ELF-1 (cell line): ENCODE measurements around the gene NCSTN.

ENCODE experiments used
- DNase-seq: peaks from one replicate; pipeline ENCODE4 v3.0.0-alpha.2; 2016; ENCODE audit warnings: low read depth, low spot score

Gene NCSTN

GRCh38 chr1:160351629-160352028, 8.4 kb downstream of the NCSTN start:
- DNase-seq, result no peak

DNA sequence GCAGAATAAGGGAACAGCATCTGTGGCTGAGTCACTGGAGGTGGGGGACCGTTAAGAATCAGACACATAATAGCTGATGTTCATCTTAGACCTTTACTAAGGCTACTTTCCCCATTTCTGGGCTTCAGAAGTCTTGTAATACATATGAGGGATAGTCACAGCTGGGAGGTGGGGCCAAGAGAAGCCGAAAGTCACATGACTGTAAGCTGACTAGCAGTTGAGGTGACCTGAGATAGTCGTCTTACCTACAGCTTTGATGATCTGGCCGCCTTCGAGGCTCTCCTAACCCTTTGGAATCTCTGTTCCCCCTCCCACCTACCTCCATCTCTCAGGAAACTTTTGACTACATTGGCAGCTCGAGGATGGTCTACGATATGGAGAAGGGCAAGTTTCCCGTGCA, 9.4 kb downstream of the NCSTN start:
- no peak for DNase-seq

DNA sequence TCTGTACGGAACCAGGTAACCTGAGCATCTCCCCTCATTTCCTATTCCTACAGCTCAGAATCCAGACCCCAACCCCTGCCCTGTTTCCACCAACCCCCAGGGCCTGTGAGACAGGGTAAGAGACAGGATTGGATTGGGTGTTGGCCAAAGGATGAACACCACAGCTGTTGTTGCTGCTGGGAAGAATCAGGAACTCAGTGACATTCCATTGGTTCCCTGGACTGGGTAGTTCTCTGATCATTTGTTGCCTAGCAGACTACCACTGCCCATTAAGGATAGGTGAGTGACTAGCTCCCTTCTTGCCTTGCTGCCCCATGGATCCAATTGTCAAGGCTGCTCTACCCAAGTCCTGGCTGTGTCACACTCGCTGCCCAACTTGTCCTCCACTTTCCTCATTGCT, 10.0 kb downstream of the NCSTN start:
- DNase-seq, result no peak

GRCh38 chr1:160354388-160354985, 11.3 kb downstream of the NCSTN start:
- DNase-seq, result peak; percentile 53

- DNase-seq, result no peak
Measured at GRCh38 chr1:160357286-160358002, 14.3 kb downstream of the NCSTN start.

DNA sequence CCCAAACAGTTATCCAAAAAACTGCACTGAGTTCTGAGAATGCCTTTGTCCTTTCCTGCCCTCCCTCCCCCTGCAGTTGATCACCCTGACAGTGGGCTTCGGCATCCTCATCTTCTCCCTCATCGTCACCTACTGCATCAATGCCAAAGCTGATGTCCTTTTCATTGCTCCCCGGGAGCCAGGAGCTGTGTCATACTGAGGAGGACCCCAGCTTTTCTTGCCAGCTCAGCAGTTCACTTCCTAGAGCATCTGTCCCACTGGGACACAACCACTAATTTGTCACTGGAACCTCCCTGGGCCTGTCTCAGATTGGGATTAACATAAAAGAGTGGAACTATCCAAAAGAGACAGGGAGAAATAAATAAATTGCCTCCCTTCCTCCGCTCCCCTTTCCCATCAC, 14.9 kb downstream of the NCSTN start:
- DNase-seq, result no peak

- DNase-seq, result no peak
Measured at GRCh38 chr1:160359559-160360226, 16.5 kb downstream of the NCSTN start.

DNA sequence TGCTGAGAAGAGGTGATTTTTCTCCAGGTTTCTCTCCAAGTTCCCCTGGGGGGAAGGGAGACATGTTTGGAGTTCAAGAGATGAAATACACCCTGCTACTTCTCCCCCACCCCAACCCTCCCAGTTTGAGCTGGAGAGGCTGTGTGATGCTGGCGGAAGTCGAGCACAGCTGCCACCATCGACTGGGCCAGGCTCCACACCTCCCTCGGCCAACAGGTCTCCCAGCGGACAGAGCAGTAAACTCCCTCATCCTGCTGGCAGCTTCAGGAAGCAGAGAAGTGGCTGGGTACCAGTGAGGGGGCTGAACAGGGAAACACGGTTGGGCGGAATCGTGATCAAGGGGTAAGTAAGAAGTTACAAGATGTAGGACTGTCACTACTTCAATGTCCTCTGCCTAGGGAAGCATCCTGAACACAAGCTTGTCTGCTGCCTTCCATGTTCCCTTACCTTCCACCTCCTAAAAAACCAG, 17.1 kb downstream of the NCSTN start:
- no peak for DNase-seq

DNA sequence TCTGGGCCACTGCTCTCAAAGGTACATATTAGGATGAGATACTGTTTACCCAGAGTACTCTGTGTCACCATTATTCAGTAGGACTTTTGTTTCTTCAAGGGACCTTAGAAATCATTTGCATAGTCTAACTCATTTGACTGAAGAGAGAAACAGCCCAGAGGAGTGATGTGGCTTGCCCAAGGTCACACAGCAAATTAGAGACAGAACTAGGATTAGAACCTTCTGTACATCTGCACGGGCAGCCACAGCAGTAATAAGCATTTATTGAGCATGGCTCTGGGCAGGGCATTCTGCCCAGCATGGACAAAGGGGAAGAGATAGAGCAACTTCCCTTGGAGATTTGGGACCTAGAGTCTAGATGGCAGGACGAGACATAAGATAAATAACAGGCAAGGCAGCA, 18.0 kb downstream of the NCSTN start:
- DNase-seq, result no peak

DNA sequence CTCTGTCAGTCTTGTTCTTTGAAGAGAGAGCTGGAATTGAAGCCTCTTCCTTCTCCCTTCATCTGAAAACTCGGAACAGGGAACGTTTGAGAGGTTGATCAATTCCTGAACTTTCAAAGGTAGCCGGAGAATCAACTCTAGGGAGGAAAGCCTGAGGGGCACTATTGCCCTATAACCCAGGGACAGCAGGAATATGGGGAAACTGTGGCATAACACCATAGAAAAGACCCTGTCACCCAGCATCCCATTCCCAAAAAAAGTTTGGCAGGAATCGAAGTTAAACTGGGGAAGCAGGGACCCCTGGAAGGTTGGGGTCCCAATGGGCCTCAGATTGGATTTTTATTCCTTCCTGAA, 18.6 kb downstream of the NCSTN start:
- DNase-seq, result no peak

- peak; percentile 88 for DNase-seq
Measured at GRCh38 chr1:160362168-160362957, 19.2 kb downstream of the NCSTN start.

DNA sequence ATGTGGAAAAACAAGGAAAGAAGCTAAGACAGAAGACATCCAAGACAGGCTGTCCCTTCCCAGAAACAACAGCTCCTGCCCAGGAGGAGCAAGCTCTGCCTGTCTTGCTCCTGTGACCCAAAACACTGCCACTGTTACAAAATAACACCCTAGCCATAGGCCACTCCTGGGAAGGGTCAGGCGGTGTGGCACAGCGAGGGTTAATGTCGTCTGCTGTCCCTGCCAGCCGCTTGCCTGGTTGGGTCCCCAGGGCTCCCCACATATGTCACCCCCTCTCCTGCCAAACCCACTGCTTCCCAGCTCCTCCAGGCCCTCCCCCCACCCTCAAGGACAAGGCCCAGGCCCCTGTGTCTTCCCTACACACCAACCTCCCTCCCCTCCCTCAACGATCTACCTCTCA, 19.8 kb downstream of the NCSTN start:
- DNase-seq, result no peak

GRCh38 chr1:160363951-160364735, 21.0 kb downstream of the NCSTN start:
- DNase-seq, result no peak

DNA sequence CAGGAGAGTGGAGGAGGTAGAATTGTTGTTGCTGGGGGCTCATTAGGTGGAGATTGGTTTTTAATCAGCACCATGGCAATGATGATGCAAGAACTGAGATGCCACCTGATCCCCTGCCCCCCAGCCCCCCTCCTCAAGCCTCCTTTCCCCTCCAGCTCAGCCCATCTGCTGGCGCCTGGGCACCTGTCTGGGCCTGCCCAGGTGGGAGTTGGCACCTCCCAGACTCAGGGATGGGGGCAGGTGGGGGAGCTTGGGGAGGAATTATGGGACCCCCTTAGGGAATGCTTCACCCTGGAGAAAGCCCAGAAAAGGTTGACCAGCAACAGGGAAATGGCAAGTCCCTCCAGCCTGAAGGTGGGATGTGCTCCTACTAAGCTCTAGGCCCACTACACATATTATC, 22.1 kb downstream of the NCSTN start:
- DNase-seq, result no peak

DNA sequence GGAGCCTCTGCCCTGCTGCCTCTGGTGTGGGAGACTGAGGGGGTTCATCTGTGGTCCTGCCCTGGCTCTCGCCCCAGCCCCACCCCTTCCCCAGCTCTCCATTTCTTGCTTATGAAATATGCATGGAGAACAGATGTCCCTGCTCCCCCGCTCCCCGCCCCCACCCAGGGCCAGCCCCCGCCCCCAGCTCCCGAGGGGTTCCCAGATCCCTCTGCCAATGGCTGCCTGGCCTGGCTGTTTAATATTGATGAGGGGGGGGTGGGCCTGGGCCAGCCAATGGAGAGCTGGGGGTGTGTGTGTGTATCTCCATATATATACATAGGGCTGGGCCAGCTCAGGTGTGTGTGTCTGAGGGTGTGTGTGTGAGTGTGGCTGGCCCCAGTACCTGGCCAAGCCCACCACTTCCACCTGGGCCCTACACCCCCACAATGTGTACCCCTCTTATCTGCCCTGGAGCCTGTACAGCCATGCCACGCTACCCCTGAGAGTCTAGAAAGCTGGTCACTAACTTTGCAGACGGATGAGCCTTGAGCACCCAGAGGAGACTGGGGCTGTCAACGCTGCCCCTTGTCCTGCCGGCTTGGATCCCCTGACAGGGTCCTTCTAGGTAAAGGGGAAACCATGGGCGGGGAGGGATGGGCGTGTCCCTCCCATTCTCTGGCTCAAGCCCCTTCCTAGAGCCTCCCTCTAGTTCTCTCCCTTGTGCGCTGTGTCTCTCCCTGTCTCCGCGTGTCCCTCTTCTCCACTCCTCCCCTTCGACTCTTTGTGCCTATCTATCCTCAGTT, 23.7 kb downstream of the NCSTN start, which contains the start of gene NHLH1:
Gene NHLH1, plus strand, starts transcription at position 341 of the 785 bp plus-strand sequence. CDS start 3,661 bp downstream, outside the sequence.
- DNase-seq, result no peak

DNA sequence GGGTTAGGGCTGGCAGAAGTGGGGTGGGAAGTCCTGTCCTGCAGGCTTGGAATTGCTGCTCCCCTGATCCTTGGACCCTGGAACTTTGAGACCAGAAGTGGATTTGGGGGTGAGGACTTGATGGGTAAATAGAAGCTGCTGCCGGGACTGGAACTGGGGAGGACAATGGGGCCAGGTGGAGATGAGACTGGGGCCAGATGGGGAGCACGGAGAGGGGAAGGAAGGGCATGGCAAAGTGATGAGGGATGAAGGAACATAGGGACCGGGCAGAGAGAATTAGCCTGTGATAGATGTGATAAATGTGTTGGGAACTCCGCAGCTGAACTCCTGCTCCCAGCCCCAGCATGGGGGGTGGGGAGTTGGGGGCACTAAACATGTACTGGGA, 24.3 kb downstream of the NCSTN start:
- no peak for DNase-seq

DNA sequence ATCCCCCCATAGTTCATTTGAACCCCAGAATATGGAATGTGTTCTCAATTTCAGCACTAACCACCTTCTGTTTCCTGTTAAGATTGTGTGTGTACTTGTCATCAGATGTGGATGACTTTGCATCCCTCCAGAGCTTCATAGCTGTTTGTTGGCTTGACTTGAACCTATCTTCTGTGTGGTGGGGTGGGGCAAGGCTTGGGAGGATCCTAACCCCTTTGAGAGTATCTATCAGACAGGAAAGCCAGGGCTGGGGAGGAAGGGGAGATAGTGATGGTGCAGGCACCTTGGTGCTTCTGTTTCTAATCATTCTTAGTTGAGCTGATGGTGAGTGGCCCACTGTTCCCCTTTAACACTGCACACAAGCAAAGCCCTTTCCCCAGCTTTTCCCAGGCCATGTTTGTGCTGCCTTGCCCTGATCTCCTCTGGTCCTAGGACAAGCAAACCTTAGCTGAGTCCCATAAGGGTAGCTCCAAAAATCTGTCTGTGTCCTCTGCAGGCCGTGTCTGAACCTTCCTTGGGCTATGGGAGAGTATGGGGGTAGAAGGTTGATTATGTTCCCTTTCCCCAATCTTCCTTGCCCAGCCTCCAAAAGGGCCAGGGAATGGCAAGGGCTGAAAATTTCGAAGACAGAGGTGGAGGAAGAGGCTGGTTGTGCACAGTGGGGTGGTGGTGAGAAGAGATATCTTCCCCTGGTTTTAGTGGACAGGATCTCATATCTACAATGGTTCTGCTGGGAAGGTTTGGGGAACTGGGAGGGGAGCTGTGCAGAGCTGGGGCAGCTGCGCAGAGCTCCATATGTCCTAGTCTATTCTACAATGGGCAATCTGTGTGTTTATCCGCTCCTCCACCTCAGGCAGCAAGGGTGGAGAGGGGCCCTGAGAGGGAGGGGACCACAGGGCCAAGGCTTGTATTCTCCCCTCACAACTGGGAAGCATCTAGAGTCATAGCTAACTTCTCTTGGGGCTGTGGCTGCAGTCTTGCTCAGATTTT, 25.0 kb downstream of the NCSTN start:
- no peak for DNase-seq

DNA sequence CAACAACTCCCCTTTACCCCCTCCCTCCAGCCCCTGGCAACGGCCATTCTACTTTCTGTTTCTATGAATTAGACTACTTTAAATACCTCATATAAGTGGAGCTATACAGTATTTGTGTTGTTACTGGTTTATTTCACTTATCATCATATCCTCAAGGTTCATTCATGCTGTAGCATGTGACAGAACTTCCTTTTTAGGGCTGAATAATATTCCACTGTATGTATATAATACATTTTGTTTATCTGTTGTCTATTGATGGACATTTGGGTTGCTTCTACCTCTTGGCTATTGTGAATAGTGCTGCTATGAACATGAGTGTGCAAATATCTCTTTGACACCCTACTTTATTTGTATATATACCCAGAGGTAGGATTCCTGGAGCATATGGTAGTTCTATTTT, 25.9 kb downstream of the NCSTN start:
- DNase-seq, result no peak
